Measurements from ENCODE around the gene SDCCAG8.

SDCCAG8 gene

GRCh38 chr1:243483071-243483771, 227.4 kb downstream of the SDCCAG8 start:
- no peak for DNase-seq (ENCODE audit: low read depth in 2 of 2)

- DNase-seq (ENCODE audit: low read depth in 2 of 2): no peak
Observed at GRCh38 chr1:243483952-243484351, 228.1 kb downstream of the SDCCAG8 start.

DNA sequence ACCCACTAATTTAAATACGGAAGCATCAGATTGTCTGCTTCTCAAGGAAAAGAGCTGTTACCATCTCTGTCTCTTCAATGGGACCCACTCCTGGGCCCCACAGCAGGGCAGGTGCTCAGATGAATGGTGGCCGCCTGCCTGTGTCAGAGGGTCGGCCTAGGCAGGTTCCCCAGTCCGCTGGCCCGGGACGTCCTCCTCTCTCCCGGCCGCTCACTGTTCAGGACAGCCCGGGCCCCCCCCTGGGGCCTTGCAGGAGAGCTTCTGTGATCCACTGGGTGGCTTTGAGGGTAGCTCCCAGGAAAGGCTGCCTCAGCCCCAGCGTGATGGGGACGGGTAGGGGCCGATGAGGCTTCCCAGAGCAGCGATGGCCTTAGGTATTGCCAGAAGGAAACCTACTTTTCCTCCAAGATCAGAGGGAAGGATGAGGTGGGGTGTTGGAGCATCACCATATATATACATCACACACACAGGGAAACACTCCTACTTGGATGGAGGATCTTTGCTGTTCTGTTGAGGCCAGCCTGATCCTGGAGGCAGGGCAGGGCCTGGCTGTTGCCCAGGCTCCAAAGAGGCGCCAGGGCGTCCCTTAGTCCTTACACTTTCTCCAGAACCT, 231.3 kb downstream of the SDCCAG8 start:
- no peak for DNase-seq (ENCODE audit: low read depth in 2 of 2)

- no peak for DNase-seq (ENCODE audit: low read depth in 2 of 2)
Observed at GRCh38 chr1:243487649-243488227, 231.9 kb downstream of the SDCCAG8 start.

GRCh38 chr1:243488459-243489157, 232.8 kb downstream of the SDCCAG8 start:
- no peak for DNase-seq (ENCODE audit: low read depth in 2 of 2)

DNA sequence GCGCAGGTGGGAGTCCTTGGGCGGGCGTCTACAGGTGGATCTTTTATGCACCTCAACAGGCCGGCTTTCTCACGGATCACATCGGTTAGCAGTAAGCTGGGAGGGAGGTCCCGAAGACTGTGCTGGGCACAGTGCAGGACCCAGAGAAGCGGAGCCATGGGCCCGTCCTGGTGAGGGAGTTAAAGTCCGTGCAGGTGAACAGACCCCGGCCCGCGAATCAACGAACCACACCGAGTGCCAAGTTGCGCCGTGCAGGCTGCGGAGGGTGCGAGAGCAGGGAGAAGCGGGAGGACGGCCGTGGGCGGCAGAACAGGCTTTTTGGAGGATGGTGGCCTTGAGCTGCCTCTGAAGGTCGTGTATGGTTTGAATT, 233.3 kb downstream of the SDCCAG8 start:
- DNase-seq (ENCODE audit: low read depth in 2 of 2): no peak

DNA sequence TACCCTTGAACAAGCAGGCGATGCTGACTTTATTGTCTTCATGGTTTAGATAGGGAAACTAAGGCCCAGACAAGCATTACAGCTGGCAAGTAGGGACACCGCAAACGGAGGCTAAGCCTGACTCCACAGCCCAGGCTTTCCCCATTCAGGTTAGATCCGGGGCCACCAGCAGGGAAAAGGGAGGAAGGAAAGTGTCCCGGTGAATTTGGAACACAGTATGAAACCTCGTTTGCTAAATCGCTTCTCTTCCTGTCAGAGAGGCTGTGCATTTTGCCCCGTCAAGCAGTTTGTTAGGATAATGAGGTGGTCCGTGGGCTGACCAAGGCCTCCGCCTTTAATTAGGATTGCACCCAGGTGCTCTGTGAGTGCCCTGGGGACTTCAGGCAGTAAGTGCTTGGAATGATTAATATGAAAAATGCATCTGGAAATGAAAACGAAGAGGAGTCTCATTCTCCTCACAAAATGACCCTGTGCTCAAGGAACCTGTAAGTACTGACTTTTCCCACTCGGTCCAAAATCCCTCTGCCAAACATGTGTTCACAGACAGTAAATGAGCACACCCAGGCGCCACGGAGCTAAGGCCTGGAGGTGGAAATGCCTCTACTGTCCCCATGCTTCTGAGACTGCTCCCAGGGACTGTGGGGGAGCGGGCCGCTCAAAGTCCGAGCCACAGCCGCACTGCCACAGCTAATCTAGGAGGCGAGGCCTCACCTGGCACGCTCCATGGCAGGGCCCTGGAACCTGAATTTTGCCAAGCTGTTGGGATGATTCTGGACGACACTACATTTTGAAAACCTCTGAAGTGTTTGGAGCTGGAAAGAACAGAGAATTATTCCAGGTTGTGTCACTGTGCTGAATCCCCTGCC, 234.1 kb downstream of the SDCCAG8 start:
- DNase-seq (ENCODE audit: low read depth in 2 of 2): no peak

DNA sequence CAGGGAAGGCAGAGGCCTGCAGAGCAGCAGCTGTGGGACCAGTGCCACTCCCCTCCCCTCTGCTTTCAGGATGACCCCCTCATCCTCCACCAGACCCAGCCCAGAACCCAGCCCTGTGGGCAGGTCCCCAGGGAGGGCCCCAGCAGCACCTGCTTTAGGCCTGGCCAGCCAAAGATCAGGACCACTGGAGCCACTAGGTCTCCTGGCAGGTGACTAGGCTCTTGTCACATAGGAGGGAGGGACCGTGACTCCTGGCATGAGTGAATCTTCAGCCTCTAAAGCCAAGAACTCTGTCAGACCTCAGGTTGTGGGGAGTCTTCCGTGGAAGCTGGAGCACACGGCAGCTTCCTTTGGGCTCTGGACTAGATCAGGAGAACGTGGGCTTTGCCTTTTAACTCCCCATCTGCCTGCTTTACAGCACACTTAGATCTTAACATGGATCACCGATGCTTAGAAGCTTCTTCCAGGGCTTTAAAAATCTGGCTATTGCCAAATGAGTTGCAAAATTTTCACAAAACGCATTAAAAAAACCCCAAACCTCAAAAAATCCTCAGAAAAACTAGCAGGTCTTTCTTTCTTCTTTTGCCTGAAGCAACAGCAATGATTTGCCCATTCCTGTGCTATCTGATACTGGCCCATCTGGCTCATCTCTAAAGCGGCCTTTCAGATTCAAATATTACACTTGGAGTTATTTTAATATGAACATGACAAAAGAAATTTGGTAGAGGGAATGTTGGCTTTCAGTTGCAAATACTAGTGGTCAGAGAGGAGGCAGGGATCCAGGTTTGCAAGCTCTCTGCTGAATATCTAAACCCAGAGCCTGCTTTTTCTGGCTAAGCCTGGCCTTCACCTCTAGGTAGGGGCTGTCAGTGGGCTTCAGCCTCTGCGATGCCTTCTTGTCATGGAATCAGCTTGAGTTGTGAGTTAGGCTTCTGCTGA, 235.2 kb downstream of the SDCCAG8 start:
- DNase-seq (ENCODE audit: low read depth in 2 of 2): no peak

- no peak for DNase-seq (ENCODE audit: low read depth in 2 of 2)
Observed at GRCh38 chr1:243493156-243494129, 237.6 kb downstream of the SDCCAG8 start.

GRCh38 chr1:243494741-243495431, 239.0 kb downstream of the SDCCAG8 start:
- no peak for DNase-seq (ENCODE audit: low read depth in 2 of 2)

DNA sequence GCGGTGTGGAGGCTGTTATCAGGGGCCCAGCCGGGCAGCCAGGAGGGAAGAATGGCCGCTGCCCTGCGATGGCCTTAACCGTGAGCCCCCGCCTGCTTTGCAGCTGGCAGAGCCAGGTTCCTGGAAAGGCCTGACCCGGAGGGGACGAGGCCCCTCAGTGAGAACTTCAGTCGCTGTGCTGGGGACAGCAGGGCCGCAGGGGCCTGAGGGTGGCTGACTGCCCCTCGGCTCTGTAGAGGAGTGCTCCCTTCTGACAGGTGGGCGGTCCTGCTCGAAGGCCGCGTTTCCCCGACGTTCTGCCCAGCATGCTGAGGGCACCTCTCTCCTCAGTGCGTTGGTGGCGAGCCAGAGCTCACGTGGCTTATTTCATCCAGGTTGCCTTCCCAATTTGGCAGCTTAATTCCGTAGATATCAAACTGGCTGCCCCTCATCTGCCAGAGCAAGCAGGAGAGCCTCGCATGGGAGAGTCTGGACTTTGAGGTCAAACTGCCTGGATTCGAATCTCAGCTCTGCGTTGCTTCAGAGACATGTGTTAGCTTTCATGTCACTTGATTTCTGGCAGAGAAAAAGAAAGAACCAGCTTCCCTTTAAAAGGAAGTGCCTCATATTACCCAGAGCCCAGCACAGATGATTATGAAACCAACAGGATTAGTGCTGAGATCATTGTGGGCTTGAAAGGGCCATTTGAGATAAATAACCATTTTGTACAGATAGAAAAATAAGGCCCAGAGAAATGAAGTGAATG, 239.8 kb downstream of the SDCCAG8 start:
- no peak for DNase-seq (ENCODE audit: low read depth in 2 of 2)

- no peak for DNase-seq (ENCODE audit: low read depth in 2 of 2)
Observed at GRCh38 chr1:243496187-243496646, 240.4 kb downstream of the SDCCAG8 start.

DNA sequence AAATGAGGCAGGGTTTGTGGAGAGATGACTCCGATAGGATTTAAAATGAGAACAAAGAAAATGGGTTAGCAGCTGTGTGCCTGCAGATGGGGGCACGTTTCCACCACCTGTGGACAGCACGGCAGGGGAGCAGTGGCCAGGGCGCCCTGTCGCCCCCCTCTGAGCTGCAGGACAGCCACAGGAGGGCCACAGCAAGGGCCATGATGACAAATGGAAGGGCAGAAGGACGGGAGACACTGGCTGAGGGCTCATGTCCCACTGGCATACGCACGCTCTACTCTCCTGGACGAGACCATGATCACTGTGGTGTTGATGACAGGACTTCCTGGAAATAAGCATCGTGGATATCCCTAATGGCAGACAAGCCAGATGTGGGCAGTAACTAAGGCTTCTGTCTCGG, 241.0 kb downstream of the SDCCAG8 start:
- no peak for DNase-seq (ENCODE audit: low read depth in 2 of 2)

- DNase-seq (ENCODE audit: low read depth in 2 of 2): no peak
Observed at GRCh38 chr1:243497939-243498681, 242.3 kb downstream of the SDCCAG8 start.

DNA sequence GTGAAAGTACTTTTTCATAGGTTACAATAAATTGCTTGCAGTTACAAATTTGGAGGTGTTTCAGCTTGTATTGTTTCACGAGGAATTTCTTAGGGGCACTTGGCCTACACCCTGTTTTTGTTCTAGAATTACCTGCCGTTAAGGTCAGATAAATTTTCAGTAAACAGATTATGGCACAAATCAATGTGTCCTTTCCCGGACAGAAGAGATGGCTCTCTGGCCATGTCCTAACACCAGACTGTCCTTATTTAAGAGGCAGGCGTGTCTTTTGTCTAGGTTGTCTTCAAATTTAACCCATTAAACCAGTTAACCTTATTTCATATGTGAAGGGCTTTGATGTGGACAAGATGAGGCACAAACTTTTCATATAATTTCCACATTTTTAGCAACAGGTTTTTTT, 243.4 kb downstream of the SDCCAG8 start:
- no peak for DNase-seq (ENCODE audit: low read depth in 2 of 2)

- no peak for DNase-seq (ENCODE audit: low read depth in 2 of 2)
Observed at GRCh38 chr1:243499711-243500110, 243.9 kb downstream of the SDCCAG8 start.

DNA sequence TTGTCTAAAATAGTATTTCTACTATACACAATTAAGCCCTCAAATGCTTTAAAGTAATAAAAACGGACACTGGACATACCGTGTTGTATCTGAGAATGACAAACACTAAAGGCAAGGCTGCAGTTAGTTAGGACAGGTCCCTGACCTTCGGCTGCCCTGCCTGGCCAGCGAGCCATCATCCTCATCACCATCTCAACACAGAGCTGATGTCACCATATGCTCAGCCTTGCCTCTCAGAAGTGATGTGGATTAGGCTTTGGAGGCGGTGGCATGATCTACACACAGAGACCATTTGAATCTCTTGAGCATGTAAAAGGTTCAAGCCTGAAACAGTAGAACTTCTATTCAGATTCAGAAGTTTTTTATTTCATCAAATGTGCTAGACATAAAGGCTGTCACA, 244.7 kb downstream of the SDCCAG8 start:
- DNase-seq (ENCODE audit: low read depth in 2 of 2): no peak
